22Rv1 (cell line): ENCODE results near the gene GJD4.

Source experiments
- ZFX ChIP-seq: fragments of 450-650 bp; IDR thresholded peaks from 2 replicates; pipeline ENCODE4 v1.6.1; 2017; ENCODE audit warnings: antibody characterized with exemption, borderline replicate concordance
- TF ChIP-seq, protein P1 (sequence below): fragments of 450-650 bp; IDR thresholded peaks from 2 replicates; pipeline ENCODE4 v1.5.1; 2017; ENCODE audit warnings: mild to moderate bottlenecking

DNA sequence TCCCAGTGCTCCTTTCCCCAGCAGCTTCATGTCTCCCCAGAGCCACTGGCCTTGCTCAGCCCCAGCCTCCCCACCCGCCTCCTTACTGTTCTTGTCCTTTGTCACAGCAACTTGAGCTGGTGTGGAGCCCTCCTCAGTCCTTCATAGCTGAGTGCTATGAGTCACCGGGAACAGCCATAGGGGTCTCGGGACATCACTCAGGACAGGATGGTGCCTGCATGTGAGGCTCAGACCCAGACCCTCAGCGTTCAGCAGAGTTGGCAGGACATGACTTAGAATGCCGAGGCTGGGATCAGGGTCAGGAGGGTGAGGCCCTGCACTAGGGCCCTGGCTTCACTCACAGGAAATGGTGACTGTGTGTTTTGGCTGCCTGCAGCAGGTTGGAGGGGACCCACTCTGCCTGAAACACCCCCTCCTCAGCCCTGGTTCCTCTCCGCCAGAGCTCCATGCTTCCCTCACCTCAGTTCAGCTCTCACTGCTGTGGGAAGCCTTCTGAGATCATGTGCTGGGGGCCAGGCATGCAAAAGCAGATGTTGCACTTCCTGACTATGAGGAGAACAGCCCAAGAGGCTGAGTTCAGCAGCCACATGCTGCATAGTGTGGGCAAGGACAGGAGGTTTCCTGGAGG is 40.7 kb upstream of the GJD4 start:
- TF ChIP-seq, protein P1, sequence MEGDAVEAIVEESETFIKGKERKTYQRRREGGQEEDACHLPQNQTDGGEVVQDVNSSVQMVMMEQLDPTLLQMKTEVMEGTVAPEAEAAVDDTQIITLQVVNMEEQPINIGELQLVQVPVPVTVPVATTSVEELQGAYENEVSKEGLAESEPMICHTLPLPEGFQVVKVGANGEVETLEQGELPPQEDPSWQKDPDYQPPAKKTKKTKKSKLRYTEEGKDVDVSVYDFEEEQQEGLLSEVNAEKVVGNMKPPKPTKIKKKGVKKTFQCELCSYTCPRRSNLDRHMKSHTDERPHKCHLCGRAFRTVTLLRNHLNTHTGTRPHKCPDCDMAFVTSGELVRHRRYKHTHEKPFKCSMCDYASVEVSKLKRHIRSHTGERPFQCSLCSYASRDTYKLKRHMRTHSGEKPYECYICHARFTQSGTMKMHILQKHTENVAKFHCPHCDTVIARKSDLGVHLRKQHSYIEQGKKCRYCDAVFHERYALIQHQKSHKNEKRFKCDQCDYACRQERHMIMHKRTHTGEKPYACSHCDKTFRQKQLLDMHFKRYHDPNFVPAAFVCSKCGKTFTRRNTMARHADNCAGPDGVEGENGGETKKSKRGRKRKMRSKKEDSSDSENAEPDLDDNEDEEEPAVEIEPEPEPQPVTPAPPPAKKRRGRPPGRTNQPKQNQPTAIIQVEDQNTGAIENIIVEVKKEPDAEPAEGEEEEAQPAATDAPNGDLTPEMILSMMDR: no peak
- TF ChIP-seq ZFX: no peak
